ENCODE data around the gene ZNF446.
A peak's percentile ranks its signal among the peaks of the same experiment; 100 is the strongest.

DNA sequence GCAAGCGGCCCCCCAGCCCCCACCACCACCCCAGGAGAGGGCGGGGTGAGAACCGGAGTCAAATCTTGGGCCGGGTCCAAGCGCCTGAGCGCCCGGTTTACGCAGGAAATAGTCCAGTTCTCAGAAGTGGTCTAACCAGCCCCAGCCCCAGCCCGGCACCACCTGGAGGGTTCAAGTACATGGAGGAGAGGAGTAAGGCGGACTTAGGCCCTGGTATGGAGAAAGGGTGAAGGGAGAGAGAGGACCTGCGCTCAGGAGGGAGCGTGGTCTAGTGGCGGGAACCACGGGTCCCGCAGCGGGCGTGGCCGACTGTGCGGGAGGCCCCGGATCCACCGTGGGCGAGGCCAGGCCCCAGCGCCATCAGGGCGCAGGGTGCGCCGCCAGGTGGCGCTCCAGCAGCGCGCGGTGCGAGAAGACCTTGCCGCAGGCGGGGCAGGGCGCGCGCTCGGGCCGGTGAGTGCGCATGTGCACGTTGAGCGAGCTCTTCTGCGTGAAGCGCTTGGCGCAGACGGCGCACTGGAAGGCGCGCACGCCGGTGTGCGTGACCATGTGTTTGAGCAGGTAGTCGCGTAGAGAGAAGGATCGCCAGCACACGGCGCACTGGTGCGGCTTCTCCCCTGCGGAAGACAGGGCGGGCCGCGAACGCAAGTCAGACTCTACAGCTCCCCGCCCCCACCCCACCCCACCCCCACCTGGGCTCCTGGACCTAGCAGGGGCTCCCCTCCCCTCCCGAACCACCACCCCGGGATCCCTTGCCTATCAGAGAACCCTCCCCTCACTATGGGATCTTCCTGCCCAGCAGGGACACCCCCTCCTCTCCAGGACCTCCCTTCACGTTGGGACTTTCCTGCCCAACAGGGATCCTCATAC, 37.8 kb downstream of the ZNF446 start:
- peak; percentile 66 to 81 (median 74) for TF ChIP-seq POLR2AphosphoS5 (IDR thresholded peaks at IDR 0.05)
- TF ChIP-seq, protein P1, sequence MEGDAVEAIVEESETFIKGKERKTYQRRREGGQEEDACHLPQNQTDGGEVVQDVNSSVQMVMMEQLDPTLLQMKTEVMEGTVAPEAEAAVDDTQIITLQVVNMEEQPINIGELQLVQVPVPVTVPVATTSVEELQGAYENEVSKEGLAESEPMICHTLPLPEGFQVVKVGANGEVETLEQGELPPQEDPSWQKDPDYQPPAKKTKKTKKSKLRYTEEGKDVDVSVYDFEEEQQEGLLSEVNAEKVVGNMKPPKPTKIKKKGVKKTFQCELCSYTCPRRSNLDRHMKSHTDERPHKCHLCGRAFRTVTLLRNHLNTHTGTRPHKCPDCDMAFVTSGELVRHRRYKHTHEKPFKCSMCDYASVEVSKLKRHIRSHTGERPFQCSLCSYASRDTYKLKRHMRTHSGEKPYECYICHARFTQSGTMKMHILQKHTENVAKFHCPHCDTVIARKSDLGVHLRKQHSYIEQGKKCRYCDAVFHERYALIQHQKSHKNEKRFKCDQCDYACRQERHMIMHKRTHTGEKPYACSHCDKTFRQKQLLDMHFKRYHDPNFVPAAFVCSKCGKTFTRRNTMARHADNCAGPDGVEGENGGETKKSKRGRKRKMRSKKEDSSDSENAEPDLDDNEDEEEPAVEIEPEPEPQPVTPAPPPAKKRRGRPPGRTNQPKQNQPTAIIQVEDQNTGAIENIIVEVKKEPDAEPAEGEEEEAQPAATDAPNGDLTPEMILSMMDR (IDR thresholded peaks at IDR 0.05): peak; percentile 71 to 93 (median 74)
